HG03025 (cell line): ENCODE data around the gene BAZ1B.
"Not testable (repeated sequence)": the region's sequence is repeated elsewhere in the genome, so short reads cannot be mapped to it uniquely, and the experiment has no call there.

Source experiments
- ATAC-seq: cut with Tn5 transposase; IDR thresholded peaks from one replicate; pipeline ENCODE4 v1.9.1; 2021; ENCODE audit warnings: mild to moderate bottlenecking, moderate library complexity; ENCODE audit not compliant: unreplicated experiment, low FRiP score

Gene BAZ1B

GRCh38 chr7:73539709-73540108 is 17.6 kb upstream of the BAZ1B start:
- no peak for ATAC-seq

GRCh38 chr7:73538510-73538909 is 16.4 kb upstream of the BAZ1B start:
- not testable (repeated sequence) for ATAC-seq

- no peak for ATAC-seq
Observed at GRCh38 chr7:73537051-73537450, 15.0 kb upstream of the BAZ1B start.

GRCh38 chr7:73536479-73536878 is 14.4 kb upstream of the BAZ1B start:
- no peak for ATAC-seq

- not testable (repeated sequence) for ATAC-seq
Observed at GRCh38 chr7:73535918-73536317, 13.8 kb upstream of the BAZ1B start.

GRCh38 chr7:73533742-73534141 is 11.6 kb upstream of the BAZ1B start:
- ATAC-seq: no peak

GRCh38 chr7:73532224-73532623 is 10.1 kb upstream of the BAZ1B start:
- ATAC-seq: no peak

- no peak for ATAC-seq
Observed at GRCh38 chr7:73530800-73531199, 8.7 kb upstream of the BAZ1B start.

GRCh38 chr7:73526896-73527821 is 5.1 kb upstream of the BAZ1B start:
- no peak for ATAC-seq

GRCh38 chr7:73526158-73526494 is 4.0 kb upstream of the BAZ1B start:
- ATAC-seq: not testable (repeated sequence)

GRCh38 chr7:73521636-73522104 is 423 bp downstream of the BAZ1B start:
- ATAC-seq: peak; percentile 36

GRCh38 chr7:73520673-73521635 is 1.1 kb downstream of the BAZ1B start:
- peak; percentile 1 for ATAC-seq

- ATAC-seq: no peak
Observed at GRCh38 chr7:73519867-73520672, 2.0 kb downstream of the BAZ1B start.

- no peak for ATAC-seq
Observed at GRCh38 chr7:73518470-73518869, 3.6 kb downstream of the BAZ1B start.

- no peak for ATAC-seq
Observed at GRCh38 chr7:73517241-73517995, 4.7 kb downstream of the BAZ1B start.

- ATAC-seq: no peak
Observed at GRCh38 chr7:73515178-73515577, 6.9 kb downstream of the BAZ1B start.

- ATAC-seq: no peak
Observed at GRCh38 chr7:73512018-73512780, 9.9 kb downstream of the BAZ1B start.

GRCh38 chr7:73509463-73509862 is 12.6 kb downstream of the BAZ1B start:
- ATAC-seq: no peak

- no peak for ATAC-seq
Observed at GRCh38 chr7:73507556-73507955, 14.5 kb downstream of the BAZ1B start.
